GM19239 (cell line): ENCODE results near the gene SYP.

Experiments used
- DNase-seq: peaks from one replicate; pipeline ENCODE4 v3.0.0; 2011; ENCODE audit warnings: low spot score; ENCODE audit not compliant: insufficient read length
- FAIRE-seq: peaks from 2 replicates; lab custom pipeline; 2011; peaks lifted over from hg19 to GRCh38; lab: Jason Lieb, UNC

Gene SYP

DNA sequence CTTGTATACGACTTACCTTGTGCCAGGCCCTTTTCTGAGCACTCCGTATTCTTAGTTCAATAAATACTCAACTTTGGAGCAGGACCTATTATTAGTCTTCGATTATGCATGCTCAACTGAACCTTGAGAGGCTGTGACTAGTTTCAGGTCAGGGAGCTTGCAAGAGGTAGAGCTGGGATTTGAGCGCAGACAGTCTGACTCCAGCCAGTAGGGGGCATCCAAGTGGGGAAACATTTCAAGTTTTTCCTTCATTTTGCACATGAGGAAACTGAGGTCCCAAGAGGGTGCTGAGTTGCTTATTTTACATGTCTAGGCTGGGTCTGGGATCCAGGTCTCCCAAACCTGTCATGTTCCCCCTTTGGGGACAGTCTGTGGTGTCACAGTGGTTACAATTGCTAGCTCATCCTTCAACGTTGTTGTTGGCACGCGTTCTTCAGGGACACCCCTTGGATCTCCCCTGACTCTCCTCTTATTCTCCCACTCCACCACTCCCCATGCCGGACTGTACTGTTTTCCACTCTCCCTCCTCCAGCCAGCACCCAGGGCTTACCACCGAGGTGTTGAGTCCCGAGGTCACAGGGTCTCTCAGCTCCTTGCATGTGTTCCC is 7.2 kb downstream of the SYP start:
- FAIRE-seq (peak; percentile 99), DNase-seq (no peak)

DNA sequence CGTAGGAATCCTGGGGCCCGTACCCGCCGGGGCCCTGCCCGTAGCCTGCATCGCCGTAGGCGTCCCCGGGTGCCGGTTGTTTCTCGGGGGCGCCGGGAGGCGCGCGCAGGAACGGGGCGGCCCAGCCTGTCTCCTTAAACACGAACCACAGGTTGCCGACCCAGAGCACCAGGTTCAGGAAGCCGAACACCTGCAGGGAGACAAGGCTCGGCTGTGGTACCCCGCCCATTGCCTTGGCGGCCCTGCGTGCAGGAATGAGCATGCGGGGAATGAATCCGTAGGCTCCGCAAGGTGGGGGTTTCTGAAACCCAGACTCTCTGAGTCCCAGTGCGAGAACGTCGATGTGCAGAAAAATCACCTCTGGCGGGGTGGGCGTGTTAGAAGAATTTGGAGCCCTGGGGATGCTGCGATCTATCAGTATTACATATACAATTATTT is 8.4 kb downstream of the SYP start:
- FAIRE-seq (no peak), DNase-seq (no peak)

DNA sequence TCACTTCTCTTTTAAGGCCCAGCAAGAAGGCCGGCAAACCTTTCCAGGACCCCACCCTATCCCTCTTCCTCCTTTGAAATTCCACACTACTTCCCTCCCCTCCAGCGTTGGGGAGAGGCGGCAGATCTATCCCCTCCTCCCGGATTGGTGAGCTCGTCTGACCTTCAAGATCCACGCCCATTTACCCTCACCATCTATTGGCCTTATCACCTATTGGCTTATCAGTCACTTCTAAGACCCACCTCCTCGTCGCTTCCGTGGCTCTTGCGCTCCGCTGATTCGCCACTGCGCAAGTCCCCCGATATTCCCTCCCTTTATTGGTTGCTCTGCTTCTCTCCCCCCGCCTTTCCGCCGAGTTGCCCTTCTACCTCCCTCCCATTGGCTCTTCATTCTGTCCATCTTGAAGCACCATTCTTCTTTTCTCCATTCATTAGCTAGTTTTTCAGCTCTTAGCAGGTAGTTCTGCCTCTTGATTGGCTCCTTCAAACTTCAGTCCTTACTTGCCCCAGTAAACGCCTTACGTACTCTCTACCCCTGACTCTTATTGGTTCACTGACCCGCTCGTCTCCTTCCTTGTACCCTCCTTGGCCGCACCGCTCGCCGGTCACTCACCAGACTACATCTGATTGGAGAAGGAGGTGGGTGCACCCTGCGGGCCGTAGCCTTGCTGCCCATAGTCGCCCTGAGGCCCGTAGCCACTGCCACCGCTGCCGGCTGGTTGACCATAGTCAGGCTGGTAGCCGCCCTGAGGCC is 9.0 kb downstream of the SYP start:
- FAIRE-seq = peak; percentile 100
- peak; percentile 67 for DNase-seq

DNA sequence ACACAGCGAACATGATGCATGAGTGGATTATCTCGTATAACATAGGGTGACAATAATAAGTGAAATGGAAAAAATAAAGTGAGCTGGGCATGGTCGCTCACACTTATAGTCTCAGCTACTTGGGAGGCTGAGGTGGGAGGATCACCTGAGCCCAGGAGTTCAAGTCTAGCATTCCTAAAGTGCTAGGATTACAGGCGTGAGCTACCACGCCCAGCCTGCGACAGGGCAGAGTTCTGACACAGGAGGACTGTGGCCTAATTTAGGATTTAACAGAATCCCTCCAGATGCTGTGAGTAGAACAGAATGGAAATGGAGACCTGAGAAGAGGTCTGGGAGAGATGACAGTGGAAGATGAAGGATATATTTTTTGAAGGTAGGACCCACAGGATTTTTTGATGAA is 10.4 kb downstream of the SYP start:
- FAIRE-seq (peak; percentile 71), DNase-seq (no peak)

DNA sequence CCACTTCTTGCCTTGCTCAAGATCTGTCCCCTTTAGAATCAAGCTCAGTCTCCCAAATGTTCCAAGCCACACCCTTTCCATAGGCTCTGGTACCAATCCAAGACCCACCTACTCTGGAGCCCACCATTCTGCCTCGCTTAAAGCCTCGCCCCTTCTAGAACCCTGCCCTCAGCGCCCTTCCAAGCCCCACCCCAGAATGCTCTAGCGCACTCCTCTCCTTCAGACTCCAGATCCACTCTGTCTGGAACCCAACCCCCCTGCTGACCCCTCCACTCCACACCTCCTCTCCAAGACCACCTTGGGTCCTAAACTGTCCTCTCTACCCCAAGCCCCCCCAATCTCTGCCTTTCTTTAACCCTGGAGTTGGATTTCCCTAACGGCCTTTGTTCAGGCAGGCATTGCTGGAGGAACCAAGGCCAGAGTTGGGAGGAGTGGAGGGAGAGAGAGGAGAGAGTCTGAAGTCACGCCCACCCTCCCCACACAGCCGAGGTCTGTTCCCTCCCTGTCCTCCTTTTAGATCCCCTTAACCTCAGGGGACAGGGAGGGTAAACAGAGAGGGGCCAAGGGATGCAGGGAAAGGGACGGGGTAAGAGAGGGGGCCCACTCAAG is 11.4 kb downstream of the SYP start:
- no peak for FAIRE-seq
- DNase-seq = no peak

DNA sequence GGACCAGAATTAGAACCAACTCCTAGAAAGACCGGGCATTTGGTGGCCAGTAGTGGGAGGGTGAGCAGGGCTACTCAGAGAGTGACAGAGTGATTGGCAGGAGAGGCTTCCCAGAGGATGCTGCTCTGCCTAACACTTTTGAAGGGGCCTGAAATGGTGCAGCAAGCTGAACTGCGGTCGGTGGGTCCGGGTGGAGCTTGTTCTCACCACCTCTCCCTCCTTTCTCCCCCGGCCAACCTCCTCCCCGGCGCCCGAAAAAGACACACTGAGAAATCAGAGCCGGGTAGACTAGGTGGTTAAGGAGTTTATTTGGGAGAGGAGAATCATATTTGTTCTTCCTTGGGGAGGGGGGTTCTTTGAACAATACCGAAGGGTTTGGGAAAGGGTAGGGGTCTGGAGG is 12.5 kb downstream of the SYP start:
- DNase-seq (no peak), FAIRE-seq (no peak)

DNA sequence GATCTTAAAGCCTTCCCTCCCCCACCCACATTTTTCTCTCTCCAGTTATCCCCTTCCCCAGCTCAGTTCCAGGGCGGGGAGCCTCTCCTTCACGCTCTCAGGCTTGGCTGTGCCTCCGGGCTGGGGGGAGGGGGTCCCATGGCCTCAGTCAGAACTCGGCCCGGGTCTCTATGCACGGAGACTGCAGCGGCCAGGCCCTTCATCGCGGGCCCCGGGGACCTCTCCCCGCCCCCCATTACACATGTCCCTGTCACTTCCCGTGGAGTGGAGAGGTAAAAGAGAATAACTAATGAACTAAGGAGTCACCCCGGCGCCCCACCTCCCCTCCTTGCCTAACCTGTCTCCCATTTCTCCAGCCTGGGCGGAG is 13.0 kb downstream of the SYP start:
- FAIRE-seq (no peak), DNase-seq (no peak)

DNA sequence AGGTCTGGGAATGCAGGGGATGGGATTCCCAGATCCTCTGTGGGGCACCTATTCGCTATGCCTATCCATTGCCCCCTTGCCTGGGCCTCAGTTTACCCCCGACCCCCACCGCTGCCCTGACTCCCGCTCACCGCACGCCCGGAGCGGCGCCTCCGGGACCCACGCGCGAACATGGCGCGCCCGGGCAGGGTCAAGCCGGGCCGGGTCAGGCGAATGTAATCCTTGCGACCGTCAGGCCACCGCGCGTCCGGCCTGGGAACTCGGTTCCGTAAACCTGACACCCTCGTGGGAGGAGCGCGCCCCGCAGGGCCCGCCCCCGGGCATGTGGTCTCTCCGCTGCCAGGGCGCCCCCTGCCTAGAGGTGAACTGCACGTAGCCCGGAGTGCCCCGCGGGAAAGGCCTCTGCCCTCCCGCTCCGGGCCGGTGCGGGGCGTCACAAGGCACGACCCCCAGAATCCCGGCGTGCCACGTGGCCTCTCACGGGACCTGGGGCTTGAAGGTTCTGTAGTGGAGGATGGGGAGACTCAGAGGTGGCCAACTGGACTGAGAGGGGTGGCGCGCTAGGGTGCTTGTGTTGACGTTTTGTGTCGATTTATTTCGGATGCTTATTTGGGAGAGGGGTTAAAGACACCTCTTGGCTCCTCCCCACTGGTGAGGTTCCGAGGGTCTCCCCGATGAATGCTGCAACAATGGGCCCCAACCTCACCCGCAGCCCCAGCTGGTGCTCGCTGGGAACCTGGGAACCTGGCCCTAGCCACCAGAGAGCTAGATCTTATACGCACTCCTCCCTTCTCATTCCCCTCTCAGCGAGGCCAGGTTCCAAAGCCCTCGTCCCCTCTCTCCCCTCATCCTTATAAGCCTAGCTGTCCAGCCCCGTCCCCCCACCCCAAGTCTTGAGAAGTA is 13.6 kb downstream of the SYP start, which contains the start of gene PRICKLE3:
PRICKLE3 (minus strand) TSS at position 249 of the 903 bp plus-strand sequence; CDS start at position 173, 76 bp downstream.
- FAIRE-seq (peak; percentile 95), DNase-seq (no peak)

DNA sequence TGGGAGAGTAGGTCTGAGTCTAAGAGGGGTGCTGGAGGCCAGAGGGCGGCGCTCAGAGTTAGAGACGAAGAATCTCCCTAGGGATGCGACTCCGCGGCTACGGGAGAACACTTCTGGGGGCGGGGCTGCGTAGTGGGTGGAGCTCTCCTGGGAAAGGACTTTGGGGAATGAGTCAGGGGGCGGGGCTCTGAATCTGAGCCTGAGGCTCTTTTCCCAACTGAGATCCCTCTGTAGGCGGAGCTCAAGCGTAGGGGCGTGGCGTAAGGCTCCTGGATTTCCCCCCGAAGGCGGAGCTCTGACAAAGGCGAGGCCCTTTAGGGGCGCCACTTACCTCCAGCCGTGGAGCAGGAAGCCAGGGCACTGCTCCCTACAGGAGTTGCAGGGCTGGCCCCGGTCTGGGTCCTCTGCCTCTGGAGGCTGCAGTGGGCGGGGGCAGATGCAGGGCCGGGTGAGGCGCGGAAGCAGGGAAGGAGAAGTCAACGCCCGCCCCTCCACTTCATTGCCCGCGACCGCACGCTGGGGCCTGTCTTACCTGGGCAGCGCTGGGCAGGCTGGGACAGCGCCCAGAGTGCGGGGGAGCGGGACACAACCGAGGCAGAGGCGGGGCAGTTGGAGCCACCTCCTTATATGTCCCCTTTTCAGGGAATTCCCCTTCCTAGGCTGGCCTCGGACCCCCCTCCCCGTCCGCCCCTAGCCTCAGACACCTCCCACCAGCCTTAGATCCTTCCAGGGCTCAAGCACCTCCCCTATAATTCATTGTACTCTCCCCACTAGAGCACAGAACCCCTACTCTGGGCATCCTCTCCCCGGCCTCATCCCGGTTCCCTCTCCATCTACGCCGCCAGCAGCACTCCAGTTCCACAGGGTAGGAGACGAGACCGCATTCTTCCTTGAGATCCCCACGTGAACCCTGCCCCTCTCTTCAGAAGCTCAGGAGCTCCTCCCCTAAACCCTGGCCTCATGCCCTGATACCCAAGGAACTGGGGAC is 15.4 kb downstream of the SYP start:
- peak; percentile 98 for FAIRE-seq

DNA sequence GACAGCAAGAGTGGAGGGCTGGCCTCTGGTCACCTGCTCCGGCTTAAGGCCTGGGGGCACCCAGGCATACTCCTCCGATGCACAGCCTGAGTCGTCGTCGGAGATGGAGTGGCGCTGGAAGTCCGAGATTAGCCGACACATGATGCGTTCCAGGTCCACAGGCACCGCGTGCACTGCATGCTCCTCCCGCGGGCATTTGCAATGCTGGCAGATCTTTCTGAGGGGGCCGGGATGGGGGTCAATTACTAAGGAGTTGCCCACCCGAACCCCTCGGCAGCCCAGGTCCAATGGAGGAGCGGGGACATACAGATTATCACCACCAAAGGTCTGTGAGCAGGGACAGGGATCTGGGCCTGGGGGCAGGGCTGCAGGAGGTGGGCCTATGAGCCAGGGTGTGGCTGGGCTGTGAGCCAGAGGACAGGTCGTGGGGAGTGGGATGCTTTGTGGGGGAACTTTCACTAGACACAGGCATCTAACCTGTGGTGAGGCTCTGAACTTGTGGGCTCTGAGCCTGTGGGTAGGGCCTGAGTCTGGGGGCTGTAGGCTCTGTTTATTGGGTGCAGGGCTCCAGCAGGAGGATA is 16.2 kb downstream of the SYP start:
- no peak for DNase-seq
- FAIRE-seq = no peak

More for the DNA sequence above, 15.4 kb downstream of the SYP start:
- DNase-seq = no peak

DNA sequence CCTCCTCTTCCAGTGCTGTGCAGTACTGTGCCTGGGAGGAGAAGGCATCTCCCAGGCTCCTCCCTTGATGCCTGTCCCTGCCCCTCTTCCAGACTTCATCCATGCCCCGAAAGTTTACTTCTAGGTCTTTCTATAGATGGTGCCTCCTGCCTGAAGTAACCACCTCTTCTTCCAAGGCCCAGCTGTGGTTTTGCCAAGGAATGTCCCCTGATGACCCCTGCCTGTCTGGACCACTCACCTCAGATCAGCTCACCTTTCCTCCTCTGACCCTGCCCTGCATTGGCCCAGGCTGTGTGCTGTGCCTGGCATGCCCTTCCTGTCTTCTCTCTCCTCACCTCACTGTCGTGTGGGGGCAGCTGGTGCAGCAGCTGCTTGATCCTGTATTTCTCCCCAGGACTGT is 20.6 kb downstream of the SYP start:
- no peak for DNase-seq
- FAIRE-seq = no peak

DNA sequence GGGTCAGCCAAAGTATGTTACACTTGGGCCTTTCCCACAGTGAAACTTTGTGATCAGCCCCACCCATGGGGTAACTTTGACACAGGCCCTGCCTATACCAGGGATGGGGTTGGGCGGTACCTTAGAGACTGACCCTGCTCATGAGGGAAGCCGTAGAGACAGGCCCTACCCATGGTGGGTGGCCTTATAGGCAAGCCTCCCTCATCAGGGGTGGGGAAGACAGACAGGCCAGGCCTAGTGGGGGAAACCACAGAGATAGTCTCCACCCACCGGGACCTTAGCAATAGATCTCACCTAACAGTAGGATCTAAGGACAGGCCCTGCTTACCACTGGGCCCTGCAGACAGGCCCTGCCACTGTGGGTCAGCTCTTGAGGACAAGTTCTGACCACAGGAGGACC is 21.5 kb downstream of the SYP start:
- no peak for DNase-seq
- no peak for FAIRE-seq

DNA sequence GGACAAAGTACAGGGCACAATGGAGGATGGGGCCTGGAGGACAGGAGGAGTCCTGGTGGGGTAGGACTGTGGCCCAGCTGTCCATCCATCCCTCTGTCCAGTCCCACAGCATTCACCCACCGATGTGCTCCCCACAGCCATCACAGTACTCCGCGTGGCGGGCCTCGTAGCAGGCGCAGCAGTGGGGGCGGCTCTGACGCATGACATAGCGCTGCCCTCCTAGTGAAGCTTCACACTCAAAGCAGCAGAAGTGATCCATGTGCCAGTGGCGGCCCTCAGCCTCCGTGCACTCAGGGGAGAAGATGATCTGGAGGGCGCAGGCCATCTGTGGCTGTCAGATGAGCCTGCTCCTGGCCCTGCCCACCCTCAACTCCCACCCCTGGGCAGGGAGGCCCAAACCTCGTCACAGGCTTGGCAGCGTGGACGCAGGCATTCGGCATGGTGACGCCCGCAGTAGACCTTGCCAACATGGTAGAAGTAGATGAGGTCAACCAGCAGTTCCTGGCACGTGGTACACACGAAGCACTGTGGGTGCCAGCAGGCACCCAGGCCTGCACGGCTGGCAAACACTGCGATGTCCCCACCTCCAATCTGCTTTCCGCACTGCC is 22.0 kb downstream of the SYP start:
- FAIRE-seq = no peak

DNA sequence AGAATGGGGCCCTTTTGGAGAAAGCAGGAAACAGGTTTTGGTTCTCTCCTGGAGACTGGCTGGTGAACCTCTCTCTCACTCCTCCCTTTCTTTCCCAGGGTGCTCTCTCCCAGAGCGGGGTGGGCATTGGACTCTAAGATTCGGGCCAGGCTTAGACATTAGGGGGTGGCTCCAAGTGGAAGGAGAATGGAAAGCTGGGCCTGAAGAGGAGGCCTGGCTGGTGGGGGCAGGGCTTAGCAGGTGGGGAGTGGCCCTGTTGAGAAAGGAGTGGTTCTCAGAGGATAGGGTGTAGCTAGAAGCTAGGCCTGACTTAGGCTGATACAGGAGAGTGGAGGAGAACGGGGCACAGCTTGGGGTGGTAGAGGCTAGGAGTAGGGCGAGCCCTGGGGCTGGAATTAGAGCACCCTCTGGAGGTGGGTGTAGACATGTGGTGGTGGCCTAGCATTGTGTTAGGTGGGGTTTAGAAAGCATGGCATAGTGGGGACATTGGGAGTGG is 22.6 kb downstream of the SYP start:
- DNase-seq (no peak), FAIRE-seq (no peak)

More for the DNA sequence above, 22.0 kb downstream of the SYP start:
- no peak for DNase-seq

DNA sequence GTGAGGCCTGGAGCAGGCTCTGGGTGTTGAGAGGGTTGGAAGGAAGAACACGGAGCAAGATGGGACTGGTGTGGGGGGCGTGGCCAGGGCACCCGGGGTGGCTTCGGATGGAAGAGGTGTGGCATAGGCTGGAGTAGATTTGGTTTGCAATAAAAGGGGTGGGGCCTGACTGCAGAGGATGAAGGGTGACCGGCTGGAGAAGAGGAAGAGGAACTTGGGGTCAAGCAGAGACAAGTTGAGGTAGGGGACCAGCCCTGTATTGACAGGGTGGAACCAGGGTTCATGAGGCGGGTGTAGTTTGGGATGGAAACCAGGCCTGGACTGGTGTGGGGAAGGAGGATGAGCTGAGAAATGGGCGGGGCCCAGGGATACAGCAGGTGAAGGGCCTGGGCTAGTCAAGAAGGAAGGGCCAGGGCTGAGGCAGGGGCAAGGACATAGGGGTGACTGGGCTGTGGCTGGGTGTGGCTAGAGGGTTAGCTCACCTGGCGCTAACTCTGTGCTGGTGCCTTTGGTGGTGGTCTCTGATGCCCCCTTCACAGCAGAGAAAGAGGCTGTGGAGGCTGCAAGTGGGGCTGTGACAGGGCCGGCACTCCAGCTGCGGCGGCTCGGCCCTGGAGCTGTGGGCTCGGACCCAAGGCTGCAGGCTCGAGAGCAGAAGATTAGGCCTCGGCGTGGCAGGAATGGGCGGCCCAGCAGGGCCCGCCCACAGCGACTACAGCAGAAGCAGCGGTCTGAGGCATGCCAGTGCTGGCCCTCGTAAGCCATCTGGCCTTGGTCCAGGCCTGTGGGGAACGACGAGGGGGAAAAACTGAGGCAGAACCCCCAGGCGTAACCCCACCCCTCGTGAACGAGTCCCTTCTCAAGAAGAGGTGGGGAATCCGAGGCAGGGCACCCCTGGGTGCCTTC is 23.3 kb downstream of the SYP start:
- FAIRE-seq = peak; percentile 14
- DNase-seq = no peak

DNA sequence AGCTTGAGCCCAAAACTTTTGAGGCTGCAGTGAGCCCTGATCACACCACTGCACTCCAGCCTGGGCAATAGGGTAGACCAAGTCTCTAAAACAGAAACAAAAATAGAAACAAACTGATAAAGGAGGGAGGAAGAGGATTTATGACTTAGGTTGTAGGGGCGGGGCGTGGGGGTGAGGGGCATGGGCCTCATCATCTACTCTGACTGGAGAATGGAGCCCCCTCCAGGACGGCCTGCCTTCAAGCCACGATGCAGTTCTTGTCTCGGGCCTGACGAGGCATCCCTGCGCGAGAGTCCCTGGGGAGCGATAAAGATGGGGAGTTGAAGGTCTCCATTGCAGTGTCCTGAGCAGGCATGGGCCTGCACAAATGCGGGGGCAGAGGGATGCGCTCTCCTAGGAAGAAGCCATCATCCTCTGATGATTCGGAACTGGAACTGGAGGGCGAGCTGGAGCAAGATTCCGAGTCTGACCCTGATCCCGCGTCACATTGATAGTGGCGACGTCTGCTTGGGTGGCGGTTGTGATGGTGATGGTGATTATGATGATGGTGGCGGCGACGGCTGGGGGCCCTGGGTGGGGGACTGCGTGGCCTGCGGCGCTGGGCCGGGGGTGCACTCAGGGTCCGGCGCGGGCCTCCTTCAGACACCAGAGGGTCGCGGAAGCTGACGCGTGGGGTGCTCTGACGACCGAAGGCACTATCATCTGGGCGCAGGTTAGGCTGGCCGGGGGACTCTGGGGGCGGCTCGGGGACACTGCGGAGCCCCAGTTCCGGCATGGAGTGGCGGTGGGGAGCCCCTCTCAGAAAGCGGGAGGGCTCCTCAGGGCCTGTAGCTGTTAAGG is 24.3 kb downstream of the SYP start:
- FAIRE-seq (no peak), DNase-seq (no peak)
